MV-4-11 (cell line): ENCODE measurements around the gene RSF1.

Experiments used
- DNase-seq: peaks from one replicate; lab custom pipeline; 2025; lab: John Stamatoyannopoulos, UW

RSF1 gene

DNA sequence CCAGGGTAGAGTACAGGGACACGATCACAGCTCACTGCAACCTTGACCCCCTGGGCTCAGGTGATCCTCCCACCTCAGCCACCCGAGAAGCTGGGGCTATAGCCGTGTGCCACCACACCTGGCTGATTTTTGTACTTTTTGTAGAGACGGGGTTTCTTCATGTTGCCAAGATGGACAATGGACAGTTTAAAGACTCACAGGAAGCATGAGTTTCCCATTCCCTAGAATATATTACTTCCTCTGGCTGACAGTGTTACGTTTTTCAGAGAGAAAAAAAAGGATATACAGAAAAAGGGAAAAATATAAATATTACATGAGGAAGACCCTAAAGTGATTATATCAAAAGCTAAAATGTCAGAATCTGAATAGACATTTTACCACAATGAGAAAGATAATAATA, 72.3 kb downstream of the RSF1 start:
- no peak for DNase-seq

DNA sequence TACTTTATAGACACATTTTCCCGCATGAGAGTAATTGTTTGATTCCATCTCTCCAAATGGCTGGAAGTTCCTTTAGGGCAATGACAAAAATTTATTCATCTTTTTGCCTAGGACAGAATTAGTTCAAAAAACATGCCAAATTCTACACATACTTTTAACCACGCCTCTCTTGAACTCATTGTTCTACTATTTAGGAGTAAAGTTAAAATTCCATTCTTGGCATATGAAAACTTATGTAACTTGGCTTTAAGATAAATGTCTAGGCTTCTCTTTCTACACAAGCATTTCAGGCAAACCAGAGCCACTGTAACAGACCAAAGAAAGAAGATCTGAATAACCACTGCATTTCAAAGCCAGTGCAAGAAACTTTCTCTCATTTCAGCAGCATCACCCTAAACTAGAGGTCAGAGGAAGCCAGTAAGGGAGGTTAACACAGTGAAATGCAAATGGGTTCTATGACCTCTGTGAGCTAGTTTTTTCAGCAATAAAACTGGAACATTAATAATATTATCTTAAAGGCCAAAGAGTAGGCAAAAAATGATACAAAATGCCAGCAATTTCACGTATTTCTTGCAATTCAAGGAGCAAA, 73.0 kb downstream of the RSF1 start:
- DNase-seq, result no peak

DNA sequence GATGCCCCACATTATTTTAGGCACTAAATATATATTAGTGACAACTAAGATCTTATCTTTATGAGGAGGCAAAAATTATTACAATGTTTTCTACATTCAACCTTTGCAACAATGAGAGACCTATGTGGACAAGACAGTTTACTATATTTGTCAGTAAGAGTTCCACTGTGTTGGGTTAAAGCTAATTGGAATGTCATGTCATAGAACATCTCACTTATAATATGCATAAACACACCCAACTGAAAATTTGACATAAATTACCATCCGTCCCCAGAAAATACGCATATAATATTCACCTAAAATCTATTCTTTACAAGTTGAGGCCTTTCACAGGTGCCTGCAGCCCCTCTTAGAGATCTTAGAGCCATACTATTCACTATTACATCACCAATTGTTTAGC, 84.0 kb downstream of the RSF1 start:
- DNase-seq, result no peak

DNA sequence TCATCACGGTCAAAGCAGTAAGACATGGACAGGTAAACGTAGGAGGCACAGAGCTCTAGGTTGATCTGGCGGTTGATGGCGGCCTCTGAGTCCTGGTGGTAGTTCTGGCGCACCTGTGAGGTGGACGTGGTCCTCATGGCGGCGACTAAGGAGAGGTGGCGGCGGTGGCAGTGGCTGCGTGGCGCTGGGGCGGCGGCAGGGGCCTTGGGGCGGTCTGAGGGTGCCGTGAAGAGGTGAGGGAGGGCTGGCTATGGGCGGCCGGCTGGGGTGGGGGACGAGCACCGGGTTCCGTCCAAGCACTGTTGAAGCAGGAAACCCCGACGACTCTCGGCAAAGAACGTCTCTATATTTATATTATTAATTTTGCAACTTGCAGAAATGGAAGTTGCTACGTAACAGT, 85.6 kb downstream of the RSF1 start:
- DNase-seq, result no peak

DNA sequence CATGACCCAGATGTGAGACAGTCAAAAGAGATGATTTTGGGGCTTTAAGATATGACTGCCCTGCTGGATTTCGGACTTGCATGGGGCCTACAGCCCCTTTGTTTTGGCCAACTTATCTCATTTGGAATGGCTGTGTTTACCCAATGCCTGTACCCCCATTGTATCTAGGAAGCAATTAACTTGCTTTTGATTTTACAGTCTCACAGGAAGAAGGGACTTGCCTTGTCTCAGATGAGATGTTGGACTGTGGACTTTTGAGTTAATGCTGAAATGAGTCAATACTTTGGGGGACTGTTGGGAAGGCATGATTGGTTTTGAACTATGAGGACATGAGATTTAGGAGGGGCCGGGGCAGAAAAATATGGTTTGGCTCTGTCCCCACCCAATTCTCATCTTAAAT, 88.4 kb downstream of the RSF1 start:
- DNase-seq, result no peak

DNA sequence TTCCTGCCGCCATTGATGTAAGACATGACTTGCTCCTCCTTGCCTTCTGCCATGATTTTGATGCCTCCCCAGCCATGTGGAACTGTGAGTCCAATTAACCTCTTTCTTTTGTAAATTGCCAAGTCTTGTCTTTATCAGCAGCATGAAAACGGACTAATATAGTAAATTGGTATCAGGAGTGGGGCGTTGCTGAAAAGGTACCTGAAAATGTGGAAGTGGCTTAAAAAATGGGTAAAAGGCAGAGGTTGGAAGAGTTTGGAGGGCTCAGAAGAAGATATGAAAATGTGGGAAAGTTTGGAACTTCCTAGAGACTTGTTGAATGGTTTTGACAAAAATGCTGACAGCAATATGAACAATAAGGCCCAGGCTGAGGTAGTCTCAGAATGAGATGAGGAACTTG, 89.7 kb downstream of the RSF1 start:
- no peak for DNase-seq

DNA sequence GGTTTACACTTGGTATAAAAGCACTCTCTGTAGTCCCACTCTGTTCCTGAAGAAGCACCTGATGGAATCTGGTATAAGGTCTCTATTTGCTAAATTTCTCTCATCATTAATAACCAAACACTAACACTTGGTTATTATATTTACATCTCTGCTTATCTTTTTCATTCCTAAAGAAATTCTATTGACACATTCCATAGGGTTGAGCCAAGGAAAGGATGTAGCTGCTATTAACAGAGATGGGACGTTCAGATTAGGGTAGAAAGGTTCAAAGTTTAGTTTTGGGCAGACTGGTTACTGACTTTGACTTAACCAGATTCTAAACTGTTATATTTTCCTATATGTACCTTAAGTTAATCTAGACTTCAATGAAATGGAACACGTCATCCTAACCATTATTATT, 91.5 kb downstream of the RSF1 start:
- no peak for DNase-seq

DNA sequence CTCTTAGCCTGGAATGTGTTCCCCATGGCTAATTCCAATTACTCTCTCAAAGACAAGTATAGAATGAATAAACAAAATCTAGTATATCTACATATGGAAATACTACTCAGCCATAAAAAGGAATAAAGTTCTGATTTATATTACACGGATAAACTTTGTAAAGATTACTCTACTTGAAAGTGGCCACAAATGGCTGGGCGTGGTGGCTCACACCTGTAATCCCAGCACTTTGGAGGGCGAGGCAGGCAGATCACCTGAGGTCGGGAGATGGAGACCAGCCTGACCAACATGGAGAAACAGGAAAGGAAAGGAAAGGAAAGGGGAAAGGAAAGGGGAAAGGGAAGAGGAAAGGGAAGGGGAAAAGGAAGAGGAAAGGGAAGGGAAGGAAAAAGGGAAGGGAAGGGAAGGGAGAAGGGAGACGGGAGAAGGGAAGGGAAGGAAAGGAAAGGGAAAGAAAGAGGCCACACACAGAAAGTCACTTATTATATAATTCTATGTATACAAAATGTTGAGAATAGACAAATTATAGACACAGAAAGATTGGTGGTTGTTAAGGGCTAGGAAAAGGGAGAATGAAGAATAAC, 92.2 kb downstream of the RSF1 start:
- no peak for DNase-seq

DNA sequence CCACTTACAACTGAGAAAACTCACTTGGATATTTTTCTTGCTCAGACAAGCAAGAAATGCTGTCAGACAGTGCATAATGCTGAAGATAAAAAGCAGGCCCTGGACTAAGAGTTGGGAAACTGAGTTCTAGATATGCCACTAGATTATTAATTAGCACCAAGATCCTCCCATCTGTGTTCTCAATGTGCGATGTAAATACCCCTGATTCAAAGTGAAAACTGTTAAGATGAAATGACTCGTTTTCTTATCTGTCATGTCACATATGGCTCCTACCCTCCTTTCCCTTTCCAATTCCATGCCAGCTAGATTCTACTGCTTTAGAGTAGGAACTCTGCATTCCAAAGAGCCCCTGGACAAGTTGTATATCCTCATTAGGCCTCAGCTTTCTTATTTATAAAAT, 94.0 kb downstream of the RSF1 start:
- DNase-seq, result no peak

DNA sequence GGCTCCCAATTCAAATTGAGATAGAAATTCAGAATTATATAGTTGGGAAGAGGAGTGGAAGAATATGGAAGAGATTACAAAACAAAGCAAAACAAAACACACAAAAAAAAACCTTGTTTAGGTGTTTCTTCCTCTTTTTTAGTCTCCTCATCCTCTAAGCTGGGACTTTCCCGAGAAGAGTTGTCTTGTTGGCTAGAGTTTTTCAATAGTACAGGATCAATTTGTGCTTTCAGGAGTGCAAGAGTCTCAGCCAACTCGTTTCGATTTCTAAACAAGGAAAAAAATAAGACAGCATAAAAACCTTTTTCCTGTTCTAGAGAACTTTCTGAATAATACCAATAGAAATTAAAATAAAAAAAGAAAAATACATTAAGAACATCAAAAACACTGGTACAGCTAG, 95.1 kb downstream of the RSF1 start:
- DNase-seq, result no peak

DNA sequence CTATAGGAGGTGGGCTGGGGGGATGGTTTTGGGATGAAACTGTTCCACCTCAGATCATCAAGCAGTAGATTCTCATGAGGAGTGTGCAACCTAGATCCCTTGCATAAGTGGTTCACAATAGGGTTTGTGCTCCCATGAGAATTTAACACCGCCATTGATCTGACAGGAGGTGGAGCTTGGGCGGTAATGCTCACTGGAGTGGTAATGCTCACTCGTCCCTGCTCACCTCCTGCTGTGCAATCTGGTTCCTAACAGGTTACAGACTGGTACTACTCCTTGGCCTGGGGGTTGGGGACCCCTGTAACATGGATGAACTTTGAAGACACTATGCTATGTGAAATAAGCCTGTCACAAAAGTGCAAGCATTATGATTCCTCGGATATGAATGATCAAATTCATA, 95.9 kb downstream of the RSF1 start:
- no peak for DNase-seq

DNA sequence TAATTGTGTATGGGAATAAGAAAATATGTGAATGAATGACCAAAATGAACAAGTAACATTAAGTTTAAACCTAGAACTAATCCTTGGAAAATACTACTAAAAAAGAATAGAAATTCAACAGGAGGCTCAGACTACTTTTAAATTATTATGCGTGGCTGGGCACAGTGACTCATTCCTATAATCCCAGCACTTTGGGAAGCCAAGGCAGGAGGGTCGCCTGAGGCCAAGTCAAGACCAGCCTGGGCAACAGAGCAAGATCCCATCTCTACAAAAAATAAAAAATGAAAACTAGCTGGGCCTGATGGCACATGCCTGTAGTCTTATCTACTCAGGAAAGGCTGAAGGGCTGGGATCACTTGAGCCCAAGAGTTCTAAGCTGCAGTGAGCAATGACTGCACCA, 97.5 kb downstream of the RSF1 start:
- DNase-seq, result no peak

DNA sequence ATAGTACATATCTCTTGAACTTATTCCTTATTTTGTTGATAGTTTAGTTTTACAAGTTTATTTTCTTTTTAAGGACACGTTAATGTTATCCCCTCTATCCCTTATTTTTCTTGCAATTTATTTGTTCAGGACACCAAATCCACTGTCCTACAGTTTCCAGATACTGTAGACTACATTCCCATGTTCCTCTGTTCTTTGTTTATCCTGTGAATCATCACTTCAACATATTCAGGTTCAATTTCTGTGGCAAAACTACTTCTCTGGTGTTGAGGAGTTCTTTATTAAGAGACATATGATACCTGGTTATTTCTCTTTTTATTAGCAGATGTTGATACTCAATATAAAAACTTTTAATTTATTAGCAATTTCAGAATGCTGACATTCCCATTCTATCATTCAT, 110.2 kb downstream of the RSF1 start:
- no peak for DNase-seq

DNA sequence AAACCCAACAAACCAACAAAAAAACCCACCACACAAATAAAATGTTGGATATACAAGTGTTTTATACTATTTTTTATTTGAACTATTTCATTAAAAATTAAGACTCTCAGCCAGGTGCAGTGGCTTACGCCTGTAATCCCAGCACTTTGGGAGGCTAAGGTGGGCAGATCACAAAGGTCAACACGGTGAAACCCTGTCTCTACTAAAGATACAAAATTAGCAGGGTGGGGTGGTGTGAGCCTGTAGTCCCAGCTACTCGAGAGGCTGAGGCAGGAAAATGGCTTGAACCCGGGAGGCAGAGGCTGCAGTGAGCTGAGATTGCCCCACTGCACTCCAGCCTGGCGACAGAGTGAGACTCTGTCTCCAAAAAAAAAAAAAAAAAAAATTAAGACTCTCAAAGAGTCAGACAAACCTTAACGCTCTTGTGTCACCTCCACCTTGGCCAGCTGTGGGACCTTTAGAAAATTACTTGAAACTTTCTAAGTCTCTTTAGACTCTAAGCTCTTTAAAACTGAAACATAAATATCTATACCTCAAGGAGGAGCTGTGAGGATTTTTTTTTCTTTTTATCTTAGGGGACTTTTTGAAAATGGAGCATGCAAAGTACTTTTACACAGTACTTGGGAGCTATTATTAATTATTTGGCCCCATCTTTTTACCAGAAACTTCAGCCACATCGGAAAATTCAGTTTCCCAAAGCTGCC, 114.5 kb downstream of the RSF1 start:
- no peak for DNase-seq

DNA sequence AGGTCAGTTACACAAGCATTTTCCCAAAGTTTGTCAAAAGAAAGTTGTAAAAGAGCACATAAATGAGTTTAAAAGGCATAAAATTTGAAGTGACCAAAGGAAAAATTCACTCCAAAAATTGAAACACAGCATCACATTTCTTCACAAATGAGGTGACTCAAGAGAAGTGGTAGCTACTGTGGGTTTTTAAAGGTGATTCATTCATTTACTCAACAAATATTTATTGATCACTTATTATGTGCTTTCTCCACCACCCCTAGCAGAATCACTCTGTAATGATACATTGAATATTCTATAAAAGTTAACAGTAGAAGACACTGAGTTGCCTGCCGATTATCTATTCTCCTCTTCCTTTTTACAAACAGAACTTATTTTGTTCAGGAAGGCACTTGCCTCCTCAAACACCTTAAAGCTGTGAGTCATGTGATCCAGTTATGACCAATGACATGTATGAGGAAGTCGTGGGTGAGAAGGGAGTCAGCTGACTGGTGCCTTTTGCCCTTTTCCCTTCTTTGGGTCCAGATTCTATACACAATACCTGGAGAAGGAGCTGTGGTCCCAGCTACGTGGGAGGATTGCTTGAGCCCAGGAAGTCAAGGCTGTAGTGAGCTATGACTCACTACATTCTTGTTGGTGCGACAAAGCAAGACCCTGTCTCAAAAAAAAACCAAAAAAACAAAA, 115.2 kb downstream of the RSF1 start:
- DNase-seq, result peak; percentile 56

DNA sequence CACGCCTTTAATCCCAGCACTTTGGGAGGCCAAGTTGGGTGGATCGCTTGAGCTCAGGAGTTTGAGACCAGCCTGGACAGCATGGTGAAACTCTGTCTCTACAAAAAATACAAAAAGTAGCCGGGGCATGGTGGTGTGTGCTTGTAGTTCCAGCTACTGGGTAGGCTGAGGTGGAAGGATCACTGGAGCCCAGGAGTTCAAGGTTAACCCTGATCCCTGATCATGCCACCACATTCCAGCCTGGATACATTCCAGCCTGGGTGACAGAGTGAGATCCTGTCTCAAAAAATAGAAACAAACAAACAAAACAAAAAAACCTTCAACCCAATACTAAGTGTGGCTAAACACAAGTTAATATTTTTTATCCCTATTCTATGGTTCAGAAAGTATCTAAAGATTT, 116.5 kb downstream of the RSF1 start:
- no peak for DNase-seq

DNA sequence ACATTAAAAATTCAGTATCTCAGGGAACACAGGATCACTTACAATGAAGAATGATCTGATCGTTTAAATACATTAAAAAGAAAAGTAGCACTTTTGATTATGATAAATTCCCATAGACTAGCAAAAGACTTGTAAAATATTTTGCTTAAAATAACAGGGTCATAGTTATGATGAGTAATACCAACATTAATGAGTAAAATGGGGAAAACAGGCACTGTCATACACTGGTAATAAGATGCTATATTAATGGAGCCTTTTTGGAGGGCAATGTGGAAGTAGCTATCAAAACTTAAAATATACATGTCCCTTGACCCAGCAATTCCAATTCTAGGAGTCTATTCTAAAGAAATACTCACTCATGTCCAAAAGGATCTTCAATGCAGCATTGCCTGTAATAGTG, 121.1 kb downstream of the RSF1 start:
- no peak for DNase-seq

DNA sequence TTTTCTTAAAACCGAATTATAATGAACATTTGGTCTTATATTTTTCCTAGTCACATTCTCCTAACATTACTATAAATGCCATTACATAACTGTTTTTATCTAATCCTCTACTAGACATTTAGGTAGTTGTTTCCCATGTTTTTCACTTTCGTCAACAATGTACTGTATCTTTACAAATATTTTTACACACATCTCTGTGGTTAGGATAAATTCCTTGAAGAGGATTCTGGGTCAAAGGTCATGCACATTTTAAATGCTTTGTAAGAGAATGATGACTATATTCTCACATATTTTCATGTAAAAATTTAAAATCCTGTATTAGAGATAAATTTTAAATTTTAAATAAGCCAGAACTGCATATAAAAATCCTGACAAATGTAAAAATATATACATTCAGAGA, 121.6 kb downstream of the RSF1 start:
- DNase-seq, result no peak

DNA sequence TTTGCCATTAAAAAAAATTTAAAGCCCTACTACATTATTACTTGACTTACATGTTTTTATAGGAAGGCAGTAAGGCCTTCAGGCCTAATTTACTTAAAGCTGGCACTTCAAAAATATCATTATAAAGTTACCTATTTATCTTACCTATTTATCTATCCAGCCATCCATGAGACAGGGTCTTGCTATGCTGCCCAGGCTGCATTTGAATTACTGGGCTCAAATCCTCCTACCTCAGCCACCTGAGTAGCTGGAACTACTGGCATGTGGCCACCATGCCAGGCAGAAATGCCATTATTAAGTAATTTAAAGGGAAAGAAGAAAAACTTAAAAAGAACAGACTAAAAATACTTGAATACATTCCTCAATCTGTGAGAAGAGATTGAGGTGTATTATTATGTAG, 122.7 kb downstream of the RSF1 start:
- no peak for DNase-seq

DNA sequence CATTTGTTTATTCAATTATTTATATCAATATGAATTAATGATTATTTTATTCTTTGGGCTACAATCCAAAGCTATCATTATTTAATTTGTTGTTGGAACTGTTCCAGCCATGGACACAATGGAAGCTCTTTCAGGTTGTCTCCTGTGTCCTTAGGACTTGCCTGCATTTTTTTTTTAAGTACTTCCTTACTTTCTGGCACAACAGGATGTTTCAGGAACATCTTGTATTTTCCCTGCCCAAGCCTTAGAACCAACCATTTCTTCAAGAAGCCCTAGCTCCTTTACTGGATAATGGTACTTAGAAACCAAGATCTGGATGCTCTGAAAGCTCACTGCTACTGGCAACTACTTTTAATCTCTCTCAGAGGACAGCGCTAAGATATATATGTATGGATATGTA, 125.1 kb downstream of the RSF1 start:
- no peak for DNase-seq

DNA sequence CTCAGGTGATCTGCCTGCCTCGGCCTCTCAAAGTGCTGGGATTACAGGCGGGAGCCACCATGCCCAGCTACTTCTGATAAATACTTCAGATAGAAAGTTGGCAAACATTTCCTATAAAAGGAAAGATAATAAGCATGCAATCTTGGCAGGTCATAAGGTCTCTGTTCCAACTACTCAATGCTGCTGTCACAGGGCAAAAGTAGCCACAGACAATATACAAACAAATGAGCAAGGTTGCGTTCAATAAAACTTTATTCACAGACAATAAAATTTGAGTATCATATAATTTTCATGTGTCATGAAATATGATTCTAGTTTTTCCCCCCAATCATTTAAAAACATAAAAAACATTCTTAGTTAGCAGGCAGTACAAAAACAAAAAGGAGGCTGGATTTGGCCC, 129.9 kb downstream of the RSF1 start:
- DNase-seq, result no peak

DNA sequence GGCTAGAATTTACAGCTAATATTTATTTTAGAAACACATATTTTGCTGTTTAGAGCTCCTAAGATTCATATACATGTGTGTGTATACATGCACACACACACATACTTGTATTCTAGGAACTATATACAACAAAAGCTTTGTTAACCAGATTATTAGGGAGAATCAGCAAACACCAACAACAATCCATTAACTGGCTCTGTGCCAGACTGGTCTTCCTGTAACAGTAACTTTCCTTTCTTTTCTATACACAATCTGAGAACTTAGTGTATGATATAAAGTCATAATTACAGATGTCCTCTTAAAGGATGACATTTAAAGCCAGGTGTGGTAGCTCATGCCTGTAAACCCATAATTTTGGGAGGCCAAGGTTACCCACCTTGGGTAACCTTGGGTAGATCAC, 133.4 kb downstream of the RSF1 start:
- no peak for DNase-seq

DNA sequence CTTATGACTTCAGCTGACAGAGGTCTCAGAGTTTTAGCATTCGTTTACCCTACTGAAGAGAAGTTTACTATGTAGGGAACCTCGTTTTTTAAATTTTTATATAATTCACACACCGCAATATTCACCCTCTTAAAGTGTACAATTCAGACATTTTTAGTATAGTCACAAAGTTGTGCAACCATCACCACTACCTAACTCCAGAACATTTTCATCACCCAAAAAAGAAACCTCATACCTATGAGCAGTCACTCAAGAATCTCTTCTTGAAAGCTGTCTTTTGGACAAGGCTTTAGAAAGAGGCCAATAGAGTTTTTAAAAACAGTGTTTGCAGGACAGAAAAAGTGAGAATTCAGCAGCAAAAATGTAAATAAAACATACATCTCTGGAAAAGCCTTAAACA, 143.4 kb downstream of the RSF1 start:
- no peak for DNase-seq
